Panc1 (cell line): ENCODE data around the gene ADAP2. TPM values are rescaled to one million over a fixed set of nuclear protein-coding genes. Genes with fewer than 3 reads are reported as not detected.

Source experiments
- ATAC-seq: fragments of 200-7000 bp; cut with Tn5 transposase; 2 replicates; pipeline ENCODE4 v1.9.1; 2020; ENCODE audit warnings: mild to moderate bottlenecking, moderate library complexity
- BruUV-seq: library from RNA; stranded (reverse); fragments of 400-500 nt; replicated peaks from 2 replicates; lab custom pipeline; 2021; lab: Mats Ljungman, UMichigan
- CTCF ChIA-PET: fragments of 300-600 bp; sonication (Branson Sonifier 250); formaldehyde crosslinking; loops from one replicate; lab custom pipeline; 2022; ENCODE audit warnings: antibody characterized with exemption; lab: Charles Lee
- POLR2A ChIA-PET: fragments of 300-600 bp; sonication (Branson Sonifier 250); formaldehyde crosslinking; loops from one replicate; lab custom pipeline; 2022; ENCODE audit warnings: antibody characterized with exemption; lab: Charles Lee
- DNase-seq: peaks from one replicate; pipeline ENCODE4 v3.0.0-alpha.2; 2010; ENCODE audit warnings: low read depth, low spot score
- H3K27ac ChIP-seq: 2 replicates; pipeline ENCODE4 v1.5.1; 2011; ENCODE audit warnings: mild to moderate bottlenecking, low read length, inconsistent platforms
- H3K27me3 ChIP-seq: fragments of 200-500 bp; sonication (Bioruptor generic); 2 replicates; pipeline ENCODE4 v1.6.0; 2014; ENCODE audit warnings: low read length, inconsistent platforms; ENCODE audit not compliant: control insufficient read depth, insufficient read depth
- H3K36me3 ChIP-seq: fragments of 200-500 bp; sonication (Bioruptor generic); 2 replicates; pipeline ENCODE4 v1.5.1; 2014; ENCODE audit warnings: inconsistent platforms, mild to moderate bottlenecking, low read length, moderate library complexity; ENCODE audit not compliant: control insufficient read depth, insufficient read depth
- H3K4me1 ChIP-seq: 2 replicates; pipeline ENCODE4 v1.5.1; 2011; ENCODE audit warnings: inconsistent platforms, mild to moderate bottlenecking, low read length, moderate library complexity; ENCODE audit not compliant: control insufficient read depth, insufficient read depth
- H3K4me3 ChIP-seq, 2 experiments: 2 replicates each; pipeline ENCODE4 v1.5.1; 2011 to 2012; ENCODE audit warnings: low read depth in 2 of 2, low read length in 2 of 2, mild to moderate bottlenecking in 2 of 2, inconsistent platforms in 1 of 2, moderate library complexity in 1 of 2
- H3K9me3 ChIP-seq: fragments of 200-500 bp; sonication (Bioruptor generic); 2 replicates; pipeline ENCODE4 v1.5.1; 2014; ENCODE audit warnings: low read depth, mild to moderate bottlenecking, inconsistent platforms, low read length, moderate library complexity; ENCODE audit not compliant: control insufficient read depth, insufficient read depth
- POLR2AphosphoS5 ChIP-seq: IDR thresholded peaks from 2 replicates; pipeline ENCODE4 v1.6.1; 2012; ENCODE audit warnings: mild to moderate bottlenecking, low read depth, low read length, moderate library complexity
- SIN3A ChIP-seq: IDR thresholded peaks from 2 replicates; pipeline ENCODE4 v1.6.1; 2012; ENCODE audit warnings: low read depth, mild to moderate bottlenecking, low read length, moderate library complexity, borderline replicate concordance; ENCODE audit not compliant: insufficient read depth
- TCF7L2 ChIP-seq: IDR thresholded peaks from 2 replicates; pipeline ENCODE4 v1.6.1; 2011; ENCODE audit warnings: mild to moderate bottlenecking, low read depth, low read length, inconsistent platforms
- in situ Hi-C: cut with HindIII; loops from 2 replicates; pipeline ENCODE4 v1.10.0; 2016; ENCODE audit warnings: low sequenced_read_pairs, low pct_unique_long_range_greater_than_20kb
- intact Hi-C: fragments of 100-400 bp; cut with micrococcal nuclease; formaldehyde crosslinking; loops from one replicate; pipeline ENCODE4 v1.10.0; 2022; ENCODE audit not compliant: unreplicated experiment
- total RNA-seq: library from RNA; stranded (reverse); gene quantifications from one replicate; pipeline ENCODE4 v1.2.1, GENCODE V29; 2021; ENCODE audit not compliant: unreplicated experiment
- TF ChIP-seq, protein P1 (sequence below), 2 experiments: IDR thresholded peaks; 2 replicates each; pipeline ENCODE4 v1.6.1; 2011 to 2012; ENCODE audit warnings: low read depth in 2 of 2, control low read depth in 1 of 2, low read length in 1 of 2, mild to moderate bottlenecking in 1 of 2, moderate library complexity in 1 of 2; ENCODE audit not compliant: insufficient read depth in 1 of 2
- TF ChIP-seq, protein P2 (sequence below): fragments of 450-650 bp; IDR thresholded peaks from 2 replicates; pipeline ENCODE4 v1.5.1; 2017; ENCODE audit warnings: mild to moderate bottlenecking

The ADAP2 gene
- total RNA-seq, 1 experiment from 2014 or later, result 2.4 TPM

GRCh38 chr17:30997270-30997669 lies 75.5 kb downstream of the ADAP2 start:
- in situ Hi-C loops, result no loop called here

DNA sequence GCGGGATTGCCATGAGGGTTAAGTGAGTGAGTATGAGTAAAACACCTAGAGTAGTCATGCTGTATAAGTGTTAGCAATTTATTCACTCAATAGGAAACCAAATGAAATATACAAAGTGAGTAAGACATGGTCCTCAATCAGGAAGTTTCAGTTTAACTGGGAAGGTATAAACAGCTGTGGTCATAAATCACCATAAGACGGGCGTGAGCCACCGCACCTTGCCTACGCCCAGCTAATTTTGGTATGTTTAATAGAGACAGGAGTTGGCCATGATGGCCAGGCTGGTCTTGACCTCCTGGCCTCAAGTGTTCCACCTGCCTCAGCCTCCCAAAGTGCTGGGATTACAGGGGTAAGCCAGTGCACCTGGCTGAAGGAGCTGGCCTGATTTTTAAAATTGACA lies 76.1 kb downstream of the ADAP2 start:
- Histone ChIP-seq H3K27me3 (no peaks in the 10 kb centered on the region), H3K9me3 (no peaks in the 10 kb centered on the region), H3K4me3 (no peak overlapping the region), H3K36me3 (no peaks in the 10 kb centered on the region), H3K27ac (no peak overlapping the region), H3K4me1 (no peaks in the 10 kb centered on the region)
- no TSS peak for BruUV-seq
- in situ Hi-C loops (no loop called here), intact Hi-C loops (no loop called here)
- no peak for TF ChIP-seq SIN3A
- TF ChIP-seq, protein P1, sequence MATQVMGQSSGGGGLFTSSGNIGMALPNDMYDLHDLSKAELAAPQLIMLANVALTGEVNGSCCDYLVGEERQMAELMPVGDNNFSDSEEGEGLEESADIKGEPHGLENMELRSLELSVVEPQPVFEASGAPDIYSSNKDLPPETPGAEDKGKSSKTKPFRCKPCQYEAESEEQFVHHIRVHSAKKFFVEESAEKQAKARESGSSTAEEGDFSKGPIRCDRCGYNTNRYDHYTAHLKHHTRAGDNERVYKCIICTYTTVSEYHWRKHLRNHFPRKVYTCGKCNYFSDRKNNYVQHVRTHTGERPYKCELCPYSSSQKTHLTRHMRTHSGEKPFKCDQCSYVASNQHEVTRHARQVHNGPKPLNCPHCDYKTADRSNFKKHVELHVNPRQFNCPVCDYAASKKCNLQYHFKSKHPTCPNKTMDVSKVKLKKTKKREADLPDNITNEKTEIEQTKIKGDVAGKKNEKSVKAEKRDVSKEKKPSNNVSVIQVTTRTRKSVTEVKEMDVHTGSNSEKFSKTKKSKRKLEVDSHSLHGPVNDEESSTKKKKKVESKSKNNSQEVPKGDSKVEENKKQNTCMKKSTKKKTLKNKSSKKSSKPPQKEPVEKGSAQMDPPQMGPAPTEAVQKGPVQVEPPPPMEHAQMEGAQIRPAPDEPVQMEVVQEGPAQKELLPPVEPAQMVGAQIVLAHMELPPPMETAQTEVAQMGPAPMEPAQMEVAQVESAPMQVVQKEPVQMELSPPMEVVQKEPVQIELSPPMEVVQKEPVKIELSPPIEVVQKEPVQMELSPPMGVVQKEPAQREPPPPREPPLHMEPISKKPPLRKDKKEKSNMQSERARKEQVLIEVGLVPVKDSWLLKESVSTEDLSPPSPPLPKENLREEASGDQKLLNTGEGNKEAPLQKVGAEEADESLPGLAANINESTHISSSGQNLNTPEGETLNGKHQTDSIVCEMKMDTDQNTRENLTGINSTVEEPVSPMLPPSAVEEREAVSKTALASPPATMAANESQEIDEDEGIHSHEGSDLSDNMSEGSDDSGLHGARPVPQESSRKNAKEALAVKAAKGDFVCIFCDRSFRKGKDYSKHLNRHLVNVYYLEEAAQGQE (IDR thresholded peaks at IDR 0.05; ENCODE audit: insufficient read depth in 1 of 2, low read depth in 2 of 2, low read length in 1 of 2), result no peak
- TF ChIP-seq, protein P2, sequence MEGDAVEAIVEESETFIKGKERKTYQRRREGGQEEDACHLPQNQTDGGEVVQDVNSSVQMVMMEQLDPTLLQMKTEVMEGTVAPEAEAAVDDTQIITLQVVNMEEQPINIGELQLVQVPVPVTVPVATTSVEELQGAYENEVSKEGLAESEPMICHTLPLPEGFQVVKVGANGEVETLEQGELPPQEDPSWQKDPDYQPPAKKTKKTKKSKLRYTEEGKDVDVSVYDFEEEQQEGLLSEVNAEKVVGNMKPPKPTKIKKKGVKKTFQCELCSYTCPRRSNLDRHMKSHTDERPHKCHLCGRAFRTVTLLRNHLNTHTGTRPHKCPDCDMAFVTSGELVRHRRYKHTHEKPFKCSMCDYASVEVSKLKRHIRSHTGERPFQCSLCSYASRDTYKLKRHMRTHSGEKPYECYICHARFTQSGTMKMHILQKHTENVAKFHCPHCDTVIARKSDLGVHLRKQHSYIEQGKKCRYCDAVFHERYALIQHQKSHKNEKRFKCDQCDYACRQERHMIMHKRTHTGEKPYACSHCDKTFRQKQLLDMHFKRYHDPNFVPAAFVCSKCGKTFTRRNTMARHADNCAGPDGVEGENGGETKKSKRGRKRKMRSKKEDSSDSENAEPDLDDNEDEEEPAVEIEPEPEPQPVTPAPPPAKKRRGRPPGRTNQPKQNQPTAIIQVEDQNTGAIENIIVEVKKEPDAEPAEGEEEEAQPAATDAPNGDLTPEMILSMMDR, result no peak
- TF ChIP-seq POLR2AphosphoS5, result no peak
- no peak for TF ChIP-seq TCF7L2
- DNase-seq (no peak), ATAC-seq (no peak)
- CTCF ChIA-PET, result no interaction called here
- POLR2A ChIA-PET, result no interaction called here

More at GRCh38 chr17:30997270-30997669, 75.5 kb downstream of the ADAP2 start:
- Histone ChIP-seq H3K27ac (no peak overlapping the region), H3K4me1 (no peaks in the 10 kb centered on the region), H3K4me3 (no peak overlapping the region), H3K9me3 (no peaks in the 10 kb centered on the region), H3K36me3 (no peaks in the 10 kb centered on the region), H3K27me3 (no peaks in the 10 kb centered on the region)
- BruUV-seq, result no TSS peak
- POLR2A ChIA-PET, result interaction anchor here (0.5 kb wide), 1 partner anchor 23 kb away, joined by 7 read pairs; no protein-coding TSS in a partner anchor
- CTCF ChIA-PET, result no interaction called here
- intact Hi-C loops, result no loop called here
- TF ChIP-seq, protein P2, result no peak
- TF ChIP-seq TCF7L2, result no peak
- TF ChIP-seq, protein P1 (IDR thresholded peaks at IDR 0.05; ENCODE audit: insufficient read depth in 1 of 2, low read depth in 2 of 2, low read length in 1 of 2), result no peak
- TF ChIP-seq SIN3A, result no peak
- no peak for TF ChIP-seq POLR2AphosphoS5
- ATAC-seq (no peak), DNase-seq (no peak)
